HG03139 (cell line): Measurements from ENCODE around the gene UBR3.
"Not testable (repeated sequence)": the region's sequence is repeated elsewhere in the genome, so short reads cannot be mapped to it uniquely, and the experiment has no call there.

Experiments
- ATAC-seq: cut with Tn5 transposase; IDR thresholded peaks from one replicate; pipeline ENCODE4 v1.9.1; 2021; ENCODE audit not compliant: unreplicated experiment

Gene UBR3, protein sequence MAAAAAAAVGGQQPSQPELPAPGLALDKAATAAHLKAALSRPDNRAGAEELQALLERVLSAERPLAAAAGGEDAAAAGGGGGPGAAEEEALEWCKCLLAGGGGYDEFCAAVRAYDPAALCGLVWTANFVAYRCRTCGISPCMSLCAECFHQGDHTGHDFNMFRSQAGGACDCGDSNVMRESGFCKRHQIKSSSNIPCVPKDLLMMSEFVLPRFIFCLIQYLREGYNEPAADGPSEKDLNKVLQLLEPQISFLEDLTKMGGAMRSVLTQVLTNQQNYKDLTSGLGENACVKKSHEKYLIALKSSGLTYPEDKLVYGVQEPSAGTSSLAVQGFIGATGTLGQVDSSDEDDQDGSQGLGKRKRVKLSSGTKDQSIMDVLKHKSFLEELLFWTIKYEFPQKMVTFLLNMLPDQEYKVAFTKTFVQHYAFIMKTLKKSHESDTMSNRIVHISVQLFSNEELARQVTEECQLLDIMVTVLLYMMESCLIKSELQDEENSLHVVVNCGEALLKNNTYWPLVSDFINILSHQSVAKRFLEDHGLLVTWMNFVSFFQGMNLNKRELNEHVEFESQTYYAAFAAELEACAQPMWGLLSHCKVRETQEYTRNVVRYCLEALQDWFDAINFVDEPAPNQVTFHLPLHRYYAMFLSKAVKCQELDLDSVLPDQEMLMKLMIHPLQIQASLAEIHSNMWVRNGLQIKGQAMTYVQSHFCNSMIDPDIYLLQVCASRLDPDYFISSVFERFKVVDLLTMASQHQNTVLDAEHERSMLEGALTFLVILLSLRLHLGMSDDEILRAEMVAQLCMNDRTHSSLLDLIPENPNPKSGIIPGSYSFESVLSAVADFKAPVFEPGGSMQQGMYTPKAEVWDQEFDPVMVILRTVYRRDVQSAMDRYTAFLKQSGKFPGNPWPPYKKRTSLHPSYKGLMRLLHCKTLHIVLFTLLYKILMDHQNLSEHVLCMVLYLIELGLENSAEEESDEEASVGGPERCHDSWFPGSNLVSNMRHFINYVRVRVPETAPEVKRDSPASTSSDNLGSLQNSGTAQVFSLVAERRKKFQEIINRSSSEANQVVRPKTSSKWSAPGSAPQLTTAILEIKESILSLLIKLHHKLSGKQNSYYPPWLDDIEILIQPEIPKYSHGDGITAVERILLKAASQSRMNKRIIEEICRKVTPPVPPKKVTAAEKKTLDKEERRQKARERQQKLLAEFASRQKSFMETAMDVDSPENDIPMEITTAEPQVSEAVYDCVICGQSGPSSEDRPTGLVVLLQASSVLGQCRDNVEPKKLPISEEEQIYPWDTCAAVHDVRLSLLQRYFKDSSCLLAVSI (N-terminal part only)

DNA sequence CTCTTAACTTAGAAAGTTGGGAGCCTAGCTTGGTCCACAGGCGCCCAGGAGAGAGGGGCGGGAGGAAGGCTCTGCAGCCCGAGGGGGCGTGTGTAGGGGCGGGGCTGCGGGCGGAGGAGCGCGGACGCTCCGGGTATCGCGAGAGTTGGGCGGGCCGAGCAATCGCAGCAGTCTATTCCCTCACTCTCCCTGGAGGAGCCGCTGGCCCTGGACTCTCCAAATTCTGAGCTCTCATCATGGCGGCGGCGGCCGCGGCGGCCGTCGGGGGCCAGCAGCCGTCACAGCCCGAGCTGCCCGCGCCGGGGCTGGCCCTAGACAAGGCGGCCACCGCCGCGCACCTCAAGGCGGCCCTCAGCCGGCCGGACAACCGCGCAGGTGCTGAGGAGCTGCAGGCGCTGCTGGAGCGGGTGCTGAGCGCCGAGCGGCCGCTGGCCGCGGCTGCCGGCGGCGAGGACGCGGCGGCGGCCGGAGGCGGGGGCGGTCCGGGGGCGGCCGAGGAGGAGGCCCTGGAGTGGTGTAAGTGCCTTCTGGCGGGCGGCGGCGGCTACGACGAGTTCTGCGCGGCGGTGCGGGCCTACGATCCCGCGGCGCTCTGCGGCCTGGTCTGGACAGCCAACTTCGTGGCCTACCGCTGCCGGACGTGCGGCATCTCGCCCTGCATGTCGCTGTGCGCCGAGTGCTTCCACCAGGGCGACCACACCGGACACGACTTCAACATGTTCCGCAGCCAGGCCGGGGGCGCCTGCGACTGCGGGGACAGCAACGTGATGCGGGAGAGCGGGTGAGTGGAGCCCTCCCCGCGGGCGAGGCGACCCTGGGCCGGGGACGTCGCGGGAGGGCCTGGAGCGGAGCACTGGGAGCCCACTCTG is at the start of gene UBR3:
Gene UBR3, plus strand, starts transcription at position 183 of the 869 bp plus-strand sequence. Its CDS starts 54 bp downstream, at position 237.
- ATAC-seq, result peak; percentile 75

DNA sequence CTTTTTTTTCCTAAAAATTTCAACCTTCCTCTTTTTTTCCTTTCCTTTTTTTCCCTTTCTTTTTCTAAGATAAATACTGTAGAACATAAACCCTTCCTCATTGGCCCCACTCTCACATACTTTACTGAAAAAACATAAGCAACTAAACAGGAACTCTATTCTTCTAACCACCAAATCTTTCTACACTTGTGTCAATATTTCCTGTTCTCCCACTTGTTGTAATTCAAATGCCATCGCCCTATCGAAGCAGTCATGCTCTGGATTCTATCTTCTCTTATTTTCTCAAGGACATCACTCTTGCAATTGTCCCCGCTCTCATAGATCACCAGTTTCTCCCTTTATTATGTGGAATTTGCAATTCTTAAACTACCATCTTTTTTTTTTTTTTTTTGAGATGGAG is 48.8 kb upstream of the UBR3 start:
- ATAC-seq, result no peak

DNA sequence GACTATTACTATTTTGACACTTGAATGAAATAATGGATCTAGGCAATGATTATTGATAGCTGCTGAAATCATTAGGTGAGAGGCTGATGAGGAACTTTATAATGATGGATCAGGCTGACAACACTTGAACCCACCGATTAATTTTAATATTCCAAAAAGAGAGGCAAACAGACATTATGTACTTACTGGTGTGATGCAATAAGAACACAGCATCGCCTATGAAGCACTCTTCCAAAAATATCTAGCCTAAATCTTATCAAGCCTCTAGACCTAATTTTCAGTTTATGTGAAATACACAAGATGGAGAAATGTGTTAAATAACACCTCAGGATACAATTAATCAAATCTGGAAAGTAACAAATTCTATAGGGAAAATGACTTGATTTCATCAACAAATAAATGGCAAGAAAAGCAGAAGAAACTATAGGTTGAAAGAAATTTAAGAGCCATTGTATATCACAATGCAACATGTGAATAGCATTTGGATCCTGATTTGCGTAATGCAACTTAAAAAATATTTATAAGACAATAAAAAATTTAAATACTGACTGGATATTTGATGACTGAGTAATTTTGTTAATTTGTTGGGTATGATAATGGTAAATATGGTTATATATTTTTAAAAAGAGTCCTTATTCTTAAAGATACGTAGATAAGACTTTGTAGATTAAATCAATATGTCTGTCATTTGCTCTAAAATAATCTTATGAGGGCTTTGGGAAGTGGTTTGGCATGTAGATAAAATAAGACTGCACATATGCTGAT is 45.8 kb upstream of the UBR3 start:
- ATAC-seq, result no peak

DNA sequence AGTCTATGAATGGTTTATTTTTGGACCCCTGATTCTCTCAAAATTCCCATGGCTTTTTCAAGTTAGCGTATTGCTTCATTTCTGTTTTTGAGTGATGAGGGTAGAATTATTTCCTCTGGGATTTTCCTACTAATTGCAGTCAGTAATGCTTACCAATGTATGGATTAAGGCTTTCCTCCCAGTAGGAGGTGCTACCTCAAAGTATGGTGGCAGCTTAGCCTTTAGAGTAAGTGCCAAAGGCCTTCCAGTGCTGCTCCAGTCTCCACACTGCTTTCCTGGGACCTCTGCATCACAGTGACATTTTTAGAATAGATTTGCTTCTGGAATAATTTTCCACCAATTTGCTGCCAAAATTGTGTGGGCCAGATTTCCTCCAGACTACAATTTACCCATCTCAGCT is 44.7 kb upstream of the UBR3 start:
- ATAC-seq, result no peak

DNA sequence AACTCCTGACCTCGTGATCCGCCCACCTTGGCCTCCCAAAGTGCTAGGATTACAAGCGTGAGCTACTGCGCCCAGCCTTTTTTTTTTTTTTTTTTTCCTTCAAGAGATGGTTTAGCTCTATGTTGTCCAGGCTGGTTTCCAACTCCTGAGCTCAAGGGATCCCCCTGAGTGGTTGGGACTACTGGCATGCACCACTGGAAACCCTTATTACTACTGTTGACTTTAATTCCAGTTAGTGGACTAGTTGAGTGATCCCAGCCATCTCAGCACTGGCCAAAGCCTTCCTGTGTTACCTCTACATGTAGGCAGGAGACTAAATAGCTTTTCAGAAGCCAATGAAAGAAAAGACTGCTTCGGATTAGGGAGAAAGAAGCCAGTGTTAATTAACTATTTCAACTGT is 36.7 kb upstream of the UBR3 start:
- no peak for ATAC-seq

DNA sequence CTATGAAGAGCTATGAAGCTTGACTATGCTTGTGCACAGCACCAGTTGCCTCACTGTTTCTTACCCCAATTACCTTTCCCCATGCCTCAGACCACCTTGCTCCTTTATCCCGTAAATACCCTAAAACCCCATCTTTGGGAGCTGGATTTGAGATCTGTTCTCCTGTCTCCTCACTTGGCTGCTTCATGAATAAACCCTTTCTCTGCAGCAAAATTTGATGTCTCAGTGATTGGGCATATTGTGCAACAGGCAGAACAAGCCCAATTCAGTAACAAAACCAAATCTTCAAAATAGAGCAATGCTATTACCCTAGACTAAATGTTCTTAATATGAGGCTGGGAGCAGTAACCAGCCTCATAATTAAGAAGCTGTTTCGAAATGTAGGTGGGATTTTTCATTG is 32.1 kb upstream of the UBR3 start:
- no peak for ATAC-seq

DNA sequence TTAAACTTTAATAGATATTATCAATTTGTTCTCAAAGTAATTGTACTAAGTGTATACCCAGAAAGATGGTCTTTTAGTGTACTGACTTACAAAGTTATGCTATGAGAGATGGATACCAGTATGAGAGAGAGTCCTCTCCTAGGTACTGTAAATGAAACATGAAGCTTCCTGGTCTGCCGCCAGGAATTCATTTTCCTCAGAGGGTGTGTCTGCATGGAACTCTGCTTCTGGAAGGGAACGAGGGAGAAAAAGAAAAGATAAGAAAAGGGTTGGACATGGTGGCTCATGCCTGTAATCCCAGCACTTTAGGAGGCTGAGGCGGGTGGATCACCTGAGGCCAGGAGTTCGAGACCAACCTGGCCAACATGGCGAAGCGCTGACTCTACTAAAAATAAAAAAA is 30.8 kb upstream of the UBR3 start:
- ATAC-seq, result no peak

DNA sequence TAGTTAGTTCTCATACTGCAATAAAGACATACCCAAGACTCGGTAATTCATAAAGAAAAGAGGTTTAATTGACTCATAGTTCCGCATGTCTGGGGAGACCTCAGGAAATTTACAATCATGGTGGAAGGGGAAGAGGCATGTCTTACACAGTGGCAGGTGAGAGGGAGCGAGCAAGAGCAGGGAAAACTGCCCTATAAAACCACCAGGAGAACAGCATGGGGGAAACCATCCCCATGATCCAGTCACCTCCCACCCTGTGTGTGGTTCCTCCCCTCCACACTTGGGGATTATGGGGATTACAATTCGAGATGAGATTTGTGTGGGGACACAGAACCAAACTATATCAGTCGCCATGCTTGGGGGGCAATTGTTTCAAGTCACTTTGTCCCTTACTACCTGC is 29.7 kb upstream of the UBR3 start:
- no peak for ATAC-seq

DNA sequence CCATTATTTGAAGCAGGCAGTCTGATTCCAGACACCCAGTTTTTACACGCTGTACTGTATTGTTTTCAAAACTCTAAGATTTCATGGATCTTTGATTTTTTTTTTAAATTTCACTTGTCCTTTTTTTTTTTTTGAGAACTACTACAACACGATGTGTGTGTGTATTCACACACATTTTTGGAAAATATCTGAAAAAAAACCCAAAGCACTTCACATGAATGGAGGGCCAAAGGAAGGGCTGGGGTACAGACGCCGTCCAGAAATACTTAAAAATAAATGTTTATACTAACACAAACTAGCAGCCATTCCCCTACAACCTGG is 28.9 kb upstream of the UBR3 start:
- ATAC-seq, result no peak

DNA sequence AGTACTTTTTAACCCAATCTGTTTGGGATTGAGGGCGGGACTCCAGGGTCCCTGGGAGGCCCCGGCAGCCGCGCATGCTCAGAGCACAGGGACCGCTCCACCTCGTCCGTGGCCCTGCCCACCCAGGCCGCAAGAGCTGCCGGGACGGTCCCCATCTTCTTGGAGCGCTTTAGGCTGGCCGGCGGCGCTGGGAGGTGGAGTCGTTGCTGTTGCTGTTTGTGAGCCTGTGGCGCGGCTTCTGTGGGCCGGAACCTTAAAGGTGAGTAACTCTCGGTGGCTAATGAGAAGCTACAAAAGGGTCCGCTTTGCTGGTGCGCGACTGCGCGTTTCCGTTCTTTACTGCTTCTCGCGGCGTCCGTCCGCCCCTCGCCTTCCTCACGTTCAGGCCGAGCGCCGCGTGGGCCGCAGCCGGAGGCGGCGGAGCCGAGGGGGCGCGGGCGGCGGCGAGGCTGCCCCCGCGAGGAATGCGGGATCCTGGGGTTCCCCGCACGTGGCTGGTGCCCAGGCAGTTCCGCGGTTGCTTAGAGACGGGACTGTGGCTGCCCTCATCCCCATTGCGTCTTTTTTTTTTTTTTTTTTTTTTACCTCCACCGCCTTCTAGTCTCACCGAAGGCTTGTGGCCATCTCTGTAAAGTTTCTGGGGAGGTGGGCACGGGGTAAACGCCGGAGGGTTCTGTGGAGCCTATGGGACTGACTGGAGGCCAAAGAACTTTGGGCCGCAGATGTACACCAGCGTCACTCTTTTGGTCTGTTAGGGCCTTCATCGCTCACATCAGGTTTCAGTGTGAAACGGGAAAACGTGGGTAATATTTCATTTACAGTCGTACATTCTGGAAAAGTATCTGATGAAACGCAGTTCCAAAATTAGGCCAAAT is 28.3 kb upstream of the UBR3 start, which contains the start of gene SSB:
Gene SSB, plus strand, starts transcription at position 154 of the 875 bp plus-strand sequence. CDS start 2,090 bp downstream, outside the sequence.
- peak; percentile 97 for ATAC-seq

DNA sequence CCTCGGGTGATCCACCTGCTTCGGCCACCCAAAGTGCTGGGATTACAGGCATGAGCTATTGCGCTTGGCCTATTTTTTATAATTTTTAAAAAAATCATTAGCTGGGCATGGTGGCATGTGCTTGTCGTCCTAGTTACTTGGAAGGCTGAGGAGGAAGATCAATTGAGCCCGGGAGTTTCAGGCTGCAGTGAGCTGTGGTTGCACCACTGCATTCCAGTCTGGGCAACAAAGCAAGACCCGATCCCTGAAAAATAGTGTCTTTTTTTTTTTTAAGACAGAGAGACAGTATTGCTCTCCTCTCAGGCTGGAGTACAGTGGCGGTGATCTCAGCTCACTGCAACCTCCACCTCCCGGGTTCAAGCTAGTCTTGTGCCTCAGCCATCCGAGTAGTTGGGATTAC is 23.8 kb upstream of the UBR3 start:
- ATAC-seq, result no peak

DNA sequence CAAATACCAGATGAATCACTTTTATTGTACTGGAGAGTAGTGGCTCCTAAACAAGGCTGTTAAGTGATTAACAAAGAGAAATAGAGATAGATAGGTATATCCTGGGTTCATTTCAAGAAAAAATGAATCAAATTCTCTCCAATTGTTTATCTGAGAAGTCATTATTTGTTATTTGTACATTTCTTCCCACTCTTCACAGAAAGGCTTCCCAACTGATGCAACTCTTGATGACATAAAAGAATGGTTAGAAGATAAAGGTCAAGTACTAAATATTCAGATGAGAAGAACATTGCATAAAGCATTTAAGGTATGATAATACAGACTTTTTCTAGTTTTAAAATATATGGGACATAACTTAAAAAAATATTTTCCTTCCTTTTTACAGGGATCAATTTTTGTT is 20.7 kb upstream of the UBR3 start:
- ATAC-seq, result no peak

DNA sequence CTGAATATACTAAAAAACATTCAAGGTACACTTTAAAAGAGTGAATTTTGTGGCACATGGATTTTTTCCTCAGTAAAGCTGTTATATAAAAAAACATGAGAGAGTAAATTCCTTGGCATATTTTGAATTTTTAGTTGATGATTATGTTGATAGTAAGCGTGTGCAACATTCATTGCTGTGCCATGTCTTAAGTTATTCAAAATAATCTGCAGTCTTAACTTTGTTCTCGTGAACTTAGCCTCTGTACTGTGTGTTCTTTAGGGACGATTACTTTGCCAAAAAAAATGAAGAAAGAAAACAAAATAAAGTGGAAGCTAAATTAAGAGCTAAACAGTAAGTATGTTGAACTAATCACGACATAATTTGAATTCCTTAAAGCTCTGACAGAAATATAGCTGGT is 19.0 kb upstream of the UBR3 start:
- no peak for ATAC-seq

DNA sequence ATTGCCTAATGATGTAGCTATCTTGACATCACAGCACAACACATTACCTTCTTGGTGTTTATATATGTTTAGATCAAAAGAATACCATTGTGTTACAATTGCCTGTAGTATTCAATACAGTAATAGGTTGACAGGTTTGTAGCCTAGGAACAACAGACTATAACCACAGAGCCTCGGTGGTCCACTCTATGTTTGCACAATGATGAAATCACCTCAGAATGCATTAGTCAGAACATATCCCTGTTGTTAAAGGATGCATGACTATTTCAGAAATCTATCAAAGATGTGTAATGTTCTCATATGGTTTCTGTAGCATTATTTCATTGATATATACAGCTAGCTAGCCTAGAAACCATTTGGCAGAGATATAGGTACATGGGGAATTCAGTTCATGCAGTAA is 11.4 kb upstream of the UBR3 start:
- no peak for ATAC-seq

DNA sequence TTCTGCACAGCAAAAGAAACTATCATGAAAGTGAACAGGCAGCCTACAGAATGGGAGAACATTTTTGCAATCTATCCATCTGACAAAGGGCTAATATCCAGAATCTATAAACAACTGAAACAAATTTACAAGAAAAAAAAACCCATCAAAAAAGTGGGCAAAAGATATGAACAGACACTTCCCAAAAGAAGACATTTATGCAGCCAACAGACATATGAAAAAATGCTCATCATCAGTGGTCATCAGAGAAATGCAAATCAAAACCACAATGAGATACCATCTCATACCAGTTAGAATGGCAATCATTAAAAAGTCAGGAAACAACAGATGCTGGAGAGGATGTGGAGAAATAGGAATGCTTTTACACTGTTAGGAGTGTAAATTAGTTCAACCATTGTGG is 10.3 kb upstream of the UBR3 start:
- not testable (repeated sequence) for ATAC-seq

DNA sequence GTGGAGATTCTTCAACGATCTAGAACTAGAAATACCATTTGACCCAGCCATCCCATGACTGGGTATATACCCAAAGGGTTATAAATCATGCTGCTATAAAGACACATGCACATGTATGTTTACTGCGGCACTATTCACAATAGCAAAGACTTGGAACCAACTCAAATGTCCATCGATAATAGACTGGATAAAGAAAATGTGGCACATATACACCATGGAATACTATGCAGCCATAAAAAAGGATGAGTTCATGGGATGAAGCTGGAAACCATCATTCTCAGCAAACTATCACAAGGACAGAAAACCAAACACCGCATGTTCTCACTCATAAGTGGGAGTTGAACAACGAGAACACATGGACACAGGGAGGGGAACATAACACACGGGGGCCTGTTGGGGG is 9.9 kb upstream of the UBR3 start:
- ATAC-seq, result not testable (repeated sequence)

DNA sequence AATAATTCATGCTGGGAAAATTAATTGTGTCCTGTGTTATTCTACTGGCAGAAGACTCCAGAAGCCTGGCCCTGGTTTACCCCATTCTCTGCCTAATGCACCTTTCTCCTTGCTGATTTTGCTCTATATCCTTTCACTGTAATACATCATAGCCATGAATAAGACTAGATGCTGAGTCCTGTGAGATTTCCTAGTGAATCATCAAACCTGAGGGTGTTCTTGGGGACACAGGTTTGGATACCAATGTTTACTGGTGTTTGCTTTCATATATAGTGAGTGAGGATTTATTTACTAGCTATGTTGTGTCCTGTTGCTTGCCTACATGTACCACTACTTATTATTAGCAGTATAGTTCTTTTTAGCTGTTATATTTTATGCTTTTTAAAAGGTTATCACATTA is 9.0 kb upstream of the UBR3 start:
- ATAC-seq, result no peak

DNA sequence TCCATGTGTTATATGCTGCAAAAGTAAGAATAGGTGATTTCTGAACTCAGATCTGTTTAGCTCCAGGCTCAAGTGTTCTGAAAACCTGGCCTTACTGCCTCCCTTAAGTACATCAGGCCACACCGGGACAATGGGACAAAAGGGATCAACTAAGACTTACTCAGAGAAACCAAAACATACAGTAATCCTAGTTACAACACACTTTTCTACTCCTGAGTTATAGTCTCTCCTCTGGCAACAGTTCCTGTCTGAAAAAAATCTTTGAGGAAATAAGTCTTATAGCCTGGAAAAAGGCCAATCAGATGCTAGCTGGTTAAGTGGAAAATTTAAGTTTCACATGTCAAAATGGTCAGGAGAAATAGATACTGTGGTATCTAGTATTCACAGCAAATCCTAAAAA is 8.1 kb upstream of the UBR3 start:
- ATAC-seq, result no peak

DNA sequence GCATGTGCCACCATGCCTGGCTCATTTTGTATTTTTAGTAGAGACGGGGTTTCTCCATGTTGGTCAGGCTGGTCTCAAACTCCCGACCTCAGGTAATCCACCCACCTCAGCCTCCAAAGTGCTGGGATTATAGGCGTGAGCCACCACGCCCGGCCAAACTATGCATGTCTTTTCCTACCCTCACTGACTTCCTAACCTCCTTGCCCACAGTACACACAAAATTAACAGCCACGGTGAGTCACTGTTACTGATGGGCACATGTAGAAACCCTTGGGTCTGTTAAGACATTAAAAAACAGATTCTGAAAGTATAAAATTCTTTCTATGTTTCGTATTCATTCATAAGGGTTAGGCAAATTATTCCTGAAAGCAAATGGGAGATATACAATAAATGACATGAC is 7.2 kb upstream of the UBR3 start:
- ATAC-seq, result not testable (repeated sequence)
